Left ventricle myocardium inferior (tissue), 1 donor: ENCODE results near the gene SLC26A4. TPM values are rescaled to one million over a fixed set of nuclear protein-coding genes. Genes with fewer than 3 reads are reported as not detected.

ENCODE experiments used
- DNase-seq: peaks from one replicate; pipeline ENCODE4 v3.0.0-alpha.2; 2020
- H3K27ac ChIP-seq: fragments of 200-600 bp; replicated peaks from 2 replicates; pipeline ENCODE4 v1.8.0; 2021
- H3K27me3 ChIP-seq: fragments of 200-600 bp; 2 replicates; pipeline ENCODE4 v1.8.0; 2021; ENCODE audit warnings: low read depth
- H3K36me3 ChIP-seq: fragments of 200-600 bp; 2 replicates; pipeline ENCODE4 v1.8.0; 2021
- H3K4me1 ChIP-seq: fragments of 200-600 bp; 2 replicates; pipeline ENCODE4 v1.8.0; 2021
- H3K4me3 ChIP-seq: fragments of 200-600 bp; 2 replicates; pipeline ENCODE4 v1.8.0; 2021; ENCODE audit warnings: mild to moderate bottlenecking, moderate library complexity
- H3K9me3 ChIP-seq: fragments of 200-600 bp; replicated peaks from 2 replicates; pipeline ENCODE4 v1.8.0; 2021
- CTCF ChIP-seq: fragments of 200-600 bp; IDR thresholded peaks from 2 replicates; pipeline ENCODE4 v1.8.0; 2021; ENCODE audit warnings: antibody characterized with exemption, mild to moderate bottlenecking, borderline replicate concordance
- intact Hi-C: fragments of 100-400 bp; cut with micrococcal nuclease; formaldehyde crosslinking; loops from one replicate; pipeline ENCODE4 v1.11.0; 2022
- total RNA-seq: library from RNA; stranded (reverse); fragmentation: NEBNext Ultra II Directional; extraction: Animal tissue kit (Norgen Biotek cat#: 25700); gene quantifications from one replicate; pipeline ENCODE4 v1.2.1, GENCODE V29; 2021
- donor health status: DM: no; HTN: yes; CAD: no; lungs with severe emphysema.

The SLC26A4 gene
- total RNA-seq, 1 donor from 2014 or later = 0.41 TPM

GRCh38 chr7:107712896-107713295, 52.3 kb downstream of the SLC26A4 start:
- H3K27me3 ChIP-seq = no peaks in the 10 kb centered on the region
- no peak for DNase-seq
- no peak for TF ChIP-seq CTCF
- H3K9me3 ChIP-seq = no peaks in the 10 kb centered on the region
- intact Hi-C loops = no loop called here
- H3K36me3 ChIP-seq = no peaks in the 10 kb centered on the region
- no peak overlapping the region for H3K4me3 ChIP-seq
- no peaks in the 10 kb centered on the region for H3K4me1 ChIP-seq
- H3K27ac ChIP-seq = no peak overlapping the region

- Histone ChIP-seq H3K27ac (no peak overlapping the region), H3K27me3 (no peaks in the 10 kb centered on the region), H3K9me3 (no peaks in the 10 kb centered on the region), H3K36me3 (no peaks in the 10 kb centered on the region), H3K4me3 (no peak overlapping the region), H3K4me1 (no peaks in the 10 kb centered on the region)
- intact Hi-C loops = no loop called here
- no peak for DNase-seq
- TF ChIP-seq CTCF = no peak
Measured at GRCh38 chr7:107715531-107715930, 54.9 kb downstream of the SLC26A4 start.

GRCh38 chr7:107718456-107719193, 58.0 kb downstream of the SLC26A4 start:
- no peaks in the 10 kb centered on the region for H3K9me3 ChIP-seq
- H3K36me3 ChIP-seq = no peaks in the 10 kb centered on the region
- no peak overlapping the region for H3K27ac ChIP-seq
- intact Hi-C loops = no loop called here
- DNase-seq = no peak
- H3K4me1 ChIP-seq = no peaks in the 10 kb centered on the region
- no peak overlapping the region for H3K4me3 ChIP-seq
- TF ChIP-seq CTCF = no peak
- H3K27me3 ChIP-seq = no peaks in the 10 kb centered on the region

- TF ChIP-seq CTCF = no peak
- H3K36me3 ChIP-seq = no peaks in the 10 kb centered on the region
- no peak for DNase-seq
- intact Hi-C loops = no loop called here
- H3K4me3 ChIP-seq = no peak overlapping the region
- H3K9me3 ChIP-seq = no peaks in the 10 kb centered on the region
- H3K27me3 ChIP-seq = no peaks in the 10 kb centered on the region
- no peaks in the 10 kb centered on the region for H3K4me1 ChIP-seq
- no peak overlapping the region for H3K27ac ChIP-seq
Measured at GRCh38 chr7:107721286-107721685, 60.7 kb downstream of the SLC26A4 start.

- H3K9me3 ChIP-seq = no peaks in the 10 kb centered on the region
- TF ChIP-seq CTCF = no peak
- no peak overlapping the region for H3K4me3 ChIP-seq
- no peak for DNase-seq
- no peaks in the 10 kb centered on the region for H3K4me1 ChIP-seq
- H3K36me3 ChIP-seq = no peaks in the 10 kb centered on the region
- H3K27me3 ChIP-seq = no peaks in the 10 kb centered on the region
- H3K27ac ChIP-seq = no peak overlapping the region
- intact Hi-C loops = no loop called here
Measured at GRCh38 chr7:107723255-107723654, 62.6 kb downstream of the SLC26A4 start.
